OCI-LY1 (cell line): ENCODE data around the gene MCAT.

Experiments
- H2AFZ ChIP-seq: fragments of 200-600 bp; sonication (generic), shearing (Covaris generic); 2 replicates; pipeline ENCODE4 v1.6.0; 2014; ENCODE audit warnings: antibody characterized with exemption, mild to moderate bottlenecking, low read length
- H3F3A ChIP-seq: fragments of 200-600 bp; sonication (generic), shearing (Covaris generic); 2 replicates; pipeline ENCODE4 v1.6.0; 2014; ENCODE audit warnings: mild to moderate bottlenecking, antibody characterized with exemption, low read length, moderate library complexity; ENCODE audit not compliant: insufficient read depth
- H3K27ac ChIP-seq: fragments of 200-600 bp; sonication (generic); 2 replicates; pipeline ENCODE4 v1.5.1; 2014; ENCODE audit warnings: low read length, mixed run types, mild to moderate bottlenecking, low read depth; ENCODE audit not compliant: poor library complexity, severe bottlenecking
- H3K27me3 ChIP-seq: fragments of 200-600 bp; sonication (generic); 2 replicates; pipeline ENCODE4 v1.6.0; 2014; ENCODE audit warnings: antibody characterized with exemption, mild to moderate bottlenecking, low read length, moderate library complexity; ENCODE audit not compliant: insufficient read depth
- H3K36me3 ChIP-seq: fragments of 200-600 bp; sonication (generic); 2 replicates; pipeline ENCODE4 v1.6.1; 2014; ENCODE audit warnings: mild to moderate bottlenecking, antibody characterized with exemption, low read length, moderate library complexity, mixed read lengths; ENCODE audit not compliant: insufficient read depth
- H3K4me1 ChIP-seq: fragments of 200-600 bp; sonication (generic); 2 replicates; pipeline ENCODE4 v1.5.1; 2014; ENCODE audit warnings: mild to moderate bottlenecking, low read length, moderate library complexity; ENCODE audit not compliant: insufficient read depth, severe bottlenecking
- H3K4me2 ChIP-seq: fragments of 200-600 bp; sonication (generic), shearing (Covaris generic); 2 replicates; pipeline ENCODE4 v1.6.1; 2014; ENCODE audit warnings: low read length
- H3K4me3 ChIP-seq: fragments of 200-600 bp; sonication (generic); 2 replicates; pipeline ENCODE4 v1.5.1; 2014; ENCODE audit warnings: low read length, low read depth, mild to moderate bottlenecking, mixed read lengths; ENCODE audit not compliant: poor library complexity, severe bottlenecking
- H3K79me2 ChIP-seq: fragments of 200-600 bp; shearing (Covaris generic); 2 replicates; pipeline ENCODE4 v1.6.1; 2016; ENCODE audit warnings: mixed run types, low read length, mixed read lengths; ENCODE audit not compliant: insufficient read depth
- H3K9ac ChIP-seq: fragments of 200-600 bp; sonication (generic), shearing (Covaris generic); 2 replicates; pipeline ENCODE4 v1.6.1; 2014; ENCODE audit warnings: mild to moderate bottlenecking, low read length, mixed read lengths
- H3K9me2 ChIP-seq: fragments of 200-600 bp; sonication (generic), shearing (Covaris generic); 2 replicates; pipeline ENCODE4 v1.6.1; 2014; ENCODE audit warnings: low read depth, mild to moderate bottlenecking, low read length, mixed read lengths
- H3K9me3 ChIP-seq: fragments of 200-600 bp; shearing (Covaris generic); 2 replicates; pipeline ENCODE4 v1.6.1; 2014; ENCODE audit warnings: low read length, mixed read lengths
- H4K20me1 ChIP-seq: fragments of 200-600 bp; sonication (generic), shearing (Covaris generic); 2 replicates; pipeline ENCODE4 v1.6.0; 2016; ENCODE audit warnings: mild to moderate bottlenecking, low read length; ENCODE audit not compliant: insufficient read depth
- CTCF ChIP-seq: fragments of 200-600 bp; sonication (generic), shearing (Covaris generic); IDR thresholded peaks from 2 replicates; pipeline ENCODE4 v1.5.1; 2017; ENCODE audit warnings: mild to moderate bottlenecking, antibody characterized with exemption, low read length, moderate library complexity, mixed read lengths
- EZH2 ChIP-seq: fragments of 200-600 bp; sonication (generic), shearing (Covaris generic); IDR thresholded peaks from 2 replicates; pipeline ENCODE4 v1.8.0; 2017; ENCODE audit warnings: borderline replicate concordance, mixed run types, mild to moderate bottlenecking, antibody characterized with exemption, low read length, moderate library complexity, mixed read lengths

The MCAT gene

GRCh38 chr22:43159484-43160178, 16.4 kb upstream of the MCAT start:
- H3K9me2 ChIP-seq: no peaks in the 10 kb centered on the region
- H3K36me3 ChIP-seq: no peaks in the 10 kb centered on the region
- H3K9ac ChIP-seq: no peak overlapping the region
- no peak for TF ChIP-seq EZH2
- peak; percentile 63 for TF ChIP-seq CTCF
- H3K27ac ChIP-seq: no peak overlapping the region
- no peaks in the 10 kb centered on the region for H3F3A ChIP-seq
- no peaks in the 10 kb centered on the region for H3K9me3 ChIP-seq
- H3K27me3 ChIP-seq: 0 out of 2 replicates have a peak, but pooled peaks cover 14% of the 10 kb centered on the region
- no peaks in the 10 kb centered on the region for H4K20me1 ChIP-seq
- peaks cover 21% of the 10 kb centered on the region for H3K4me1 ChIP-seq
- H2AFZ ChIP-seq: no peak overlapping the region
- no peak overlapping the region for H3K4me2 ChIP-seq
- no peak overlapping the region for H3K4me3 ChIP-seq
- no peaks in the 10 kb centered on the region for H3K79me2 ChIP-seq

- no peak overlapping the region for H3K27ac ChIP-seq
- H4K20me1 ChIP-seq: no peaks in the 10 kb centered on the region
- no peak overlapping the region for H3K4me2 ChIP-seq
- no peak overlapping the region for H3K9ac ChIP-seq
- peaks cover 17% of the 10 kb centered on the region for H3K4me1 ChIP-seq
- H3K9me2 ChIP-seq: no peaks in the 10 kb centered on the region
- no peaks in the 10 kb centered on the region for H3K9me3 ChIP-seq
- H3F3A ChIP-seq: no peaks in the 10 kb centered on the region
- TF ChIP-seq EZH2: no peak
- TF ChIP-seq CTCF: no peak
- H3K4me3 ChIP-seq: no peak overlapping the region
- no peak overlapping the region for H2AFZ ChIP-seq
- H3K27me3 ChIP-seq: 0 out of 2 replicates have a peak, but pooled peaks cover 14% of the 10 kb centered on the region
- no peaks in the 10 kb centered on the region for H3K36me3 ChIP-seq
- no peaks in the 10 kb centered on the region for H3K79me2 ChIP-seq
Observed at GRCh38 chr22:43158778-43159483, 15.7 kb upstream of the MCAT start.

- H3K27ac ChIP-seq: no peak overlapping the region
Observed at GRCh38 chr22:43157874-43158546, 14.8 kb upstream of the MCAT start.

More at GRCh38 chr22:43157874-43158546, 14.8 kb upstream of the MCAT start:
- TF ChIP-seq CTCF: no peak
- TF ChIP-seq EZH2: no peak
- Histone ChIP-seq H3K9me2 (no peaks in the 10 kb centered on the region), H2AFZ (no peak overlapping the region), H3K36me3 (no peaks in the 10 kb centered on the region), H3F3A (no peaks in the 10 kb centered on the region), H3K9ac (no peak overlapping the region), H3K27me3 (0 out of 2 replicates have a peak, but pooled peaks cover 14% of the 10 kb centered on the region), H3K4me1 (peaks cover 9% of the 10 kb centered on the region), H3K4me3 (no peak overlapping the region), H3K4me2 (no peak overlapping the region), H3K9me3 (no peaks in the 10 kb centered on the region), H3K79me2 (no peaks in the 10 kb centered on the region), H4K20me1 (no peaks in the 10 kb centered on the region)
